BJ (cell line): ENCODE results near the gene LHPP. TPM values are rescaled to one million over a fixed set of nuclear protein-coding genes. Genes with fewer than 3 reads are reported as not detected.

Experiments
- CTCF ChIA-PET: fragments of 350-600 bp; formaldehyde crosslinking; extraction: SDS; loops from one replicate; lab custom pipeline; 2021; ENCODE audit warnings: antibody characterized with exemption, inconsistent platforms; lab: Yijun Ruan, JAX
- POLR2A ChIA-PET: fragments of 300-600 bp; sonication (Branson Sonifier 250); formaldehyde crosslinking; extraction: SDS; loops from one replicate; lab custom pipeline; 2021; ENCODE audit warnings: antibody characterized with exemption; lab: Charles Lee
- DNase-seq: peaks from one replicate; pipeline ENCODE4 v3.0.0-alpha.2; 2011; ENCODE audit warnings: low read depth
- H3K27me3 ChIP-seq: 2 replicates; pipeline ENCODE4 v1.6.0; 2011; ENCODE audit warnings: low read length; ENCODE audit not compliant: control insufficient read depth, insufficient read depth
- H3K36me3 ChIP-seq: 2 replicates; pipeline ENCODE4 v1.5.1; 2011; ENCODE audit warnings: low read length; ENCODE audit not compliant: control insufficient read depth, insufficient read depth
- H3K4me3 ChIP-seq: 2 replicates; pipeline ENCODE4 v1.5.1; 2011; ENCODE audit warnings: low read depth, mild to moderate bottlenecking, control low read depth, low read length
- CTCF ChIP-seq: IDR thresholded peaks from 2 replicates; pipeline ENCODE4 v1.5.1; 2011; ENCODE audit warnings: low read depth, mild to moderate bottlenecking, control low read depth, inconsistent platforms, low read length, moderate library complexity; ENCODE audit not compliant: insufficient read depth
- polyA plus RNA-seq: library from polyadenylated mRNA; depleted of rRNA; stranded (reverse); fragments of >200 nt; gene quantifications from 2 replicates; pipeline ENCODE4 v1.2.3, GENCODE V29; 2011

The LHPP gene
- polyA plus RNA-seq, 1 experiment, result 23.8 TPM

- no peak overlapping the region for H3K4me3 ChIP-seq
- no peak for DNase-seq
- CTCF ChIA-PET, result interaction anchor here (0.6 kb wide), 1 partner anchor 117 kb away, joined by 3 read pairs; no protein-coding TSS in a partner anchor
- H3K36me3 ChIP-seq, result no peaks in the 10 kb centered on the region
- POLR2A ChIA-PET, result no interaction called here
- TF ChIP-seq CTCF, result no peak
- H3K27me3 ChIP-seq, result peaks cover 15% of the 10 kb centered on the region
Observed at GRCh38 chr10:124570646-124571045, 109.0 kb downstream of the LHPP start.

- no peak overlapping the region for H3K4me3 ChIP-seq
- no peak for TF ChIP-seq CTCF
- CTCF ChIA-PET, result interaction anchor here (0.6 kb wide), 1 partner anchor 9 kb away, joined by 3 read pairs; no protein-coding TSS in a partner anchor
- DNase-seq, result no peak
- POLR2A ChIA-PET, result no interaction called here
- H3K36me3 ChIP-seq, result no peaks in the 10 kb centered on the region
- H3K27me3 ChIP-seq, result peaks cover 15% of the 10 kb centered on the region
Observed at GRCh38 chr10:124572751-124573150, 111.1 kb downstream of the LHPP start.

GRCh38 chr10:124573726-124574455 lies 112.3 kb downstream of the LHPP start:
- TF ChIP-seq CTCF, result no peak
- no peak overlapping the region for H3K4me3 ChIP-seq
- peaks cover 15% of the 10 kb centered on the region for H3K27me3 ChIP-seq
- ChIA-PET POLR2A (no interaction called here), CTCF (no interaction called here)
- no peaks in the 10 kb centered on the region for H3K36me3 ChIP-seq
- no peak for DNase-seq

- ChIA-PET CTCF (interaction anchor here (1.0 kb wide), 2 partner anchors 9 to 26 kb away, joined by 3 to 4 read pairs; no protein-coding TSS in a partner anchor), POLR2A (no interaction called here)
- peaks cover 15% of the 10 kb centered on the region for H3K27me3 ChIP-seq
- no peak for DNase-seq
- no peaks in the 10 kb centered on the region for H3K36me3 ChIP-seq
- TF ChIP-seq CTCF, result no peak
- H3K4me3 ChIP-seq, result no peak overlapping the region
Observed at GRCh38 chr10:124574456-124575070, 112.9 kb downstream of the LHPP start.
